Lower leg skin (tissue), 3 donors: ENCODE results near the gene SMIM3.

ENCODE experiments used
- POLR2A ChIP-seq, 2 donors: fragments of 450-650 bp; IDR thresholded peaks; one replicate each; pipeline ENCODE4 v1.6.1; 2016 to 2017; ENCODE audit warnings: antibody characterized with exemption in 2 of 2, mild to moderate bottlenecking in 1 of 2, moderate library complexity in 1 of 2
- TF ChIP-seq, protein P1 (sequence below), 3 donors: fragments of 450-650 bp; IDR thresholded peaks; one replicate each; pipeline ENCODE4 v1.5.1; 2016; ENCODE audit warnings: antibody characterized with exemption in 3 of 3, mild to moderate bottlenecking in 3 of 3, moderate library complexity in 2 of 3

DNA sequence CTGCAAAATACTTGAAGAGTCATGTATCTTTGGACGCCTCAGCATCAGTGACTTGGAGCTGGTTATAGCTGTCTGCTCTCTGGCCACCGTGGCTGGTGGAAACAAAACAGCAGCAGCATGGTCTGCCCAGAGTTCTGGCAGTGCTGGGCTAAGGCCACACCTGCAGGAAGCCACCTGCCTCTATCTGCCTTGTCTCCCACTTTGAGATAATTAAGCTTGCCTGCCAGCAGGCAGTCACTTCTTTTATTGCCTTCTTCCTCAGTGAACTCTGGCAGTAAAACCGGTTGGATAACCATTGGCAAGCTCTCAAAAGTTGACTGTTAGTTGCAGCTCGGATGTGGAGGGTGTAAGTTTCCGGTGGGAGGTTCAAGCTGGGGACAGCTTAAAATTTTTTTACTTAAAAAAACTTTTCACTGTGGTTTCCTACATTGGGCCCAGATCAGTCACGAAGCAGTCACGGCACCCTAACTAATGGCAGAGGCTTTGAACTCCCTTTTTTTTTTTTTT, 4.9 kb downstream of the SMIM3 start:
- TF ChIP-seq, protein P1, sequence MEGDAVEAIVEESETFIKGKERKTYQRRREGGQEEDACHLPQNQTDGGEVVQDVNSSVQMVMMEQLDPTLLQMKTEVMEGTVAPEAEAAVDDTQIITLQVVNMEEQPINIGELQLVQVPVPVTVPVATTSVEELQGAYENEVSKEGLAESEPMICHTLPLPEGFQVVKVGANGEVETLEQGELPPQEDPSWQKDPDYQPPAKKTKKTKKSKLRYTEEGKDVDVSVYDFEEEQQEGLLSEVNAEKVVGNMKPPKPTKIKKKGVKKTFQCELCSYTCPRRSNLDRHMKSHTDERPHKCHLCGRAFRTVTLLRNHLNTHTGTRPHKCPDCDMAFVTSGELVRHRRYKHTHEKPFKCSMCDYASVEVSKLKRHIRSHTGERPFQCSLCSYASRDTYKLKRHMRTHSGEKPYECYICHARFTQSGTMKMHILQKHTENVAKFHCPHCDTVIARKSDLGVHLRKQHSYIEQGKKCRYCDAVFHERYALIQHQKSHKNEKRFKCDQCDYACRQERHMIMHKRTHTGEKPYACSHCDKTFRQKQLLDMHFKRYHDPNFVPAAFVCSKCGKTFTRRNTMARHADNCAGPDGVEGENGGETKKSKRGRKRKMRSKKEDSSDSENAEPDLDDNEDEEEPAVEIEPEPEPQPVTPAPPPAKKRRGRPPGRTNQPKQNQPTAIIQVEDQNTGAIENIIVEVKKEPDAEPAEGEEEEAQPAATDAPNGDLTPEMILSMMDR (IDR thresholded peaks at IDR 0.05) = no peak
- no peak for TF ChIP-seq POLR2A (IDR thresholded peaks at IDR 0.05)
